Trophoblast cell (in vitro differentiated cells and primary cell): ENCODE data around the gene F2RL3.

Source experiments
- DNase-seq, 2 donors: peaks; one replicate each; pipeline ENCODE4 v3.0.0-alpha.2; 2016
- H2AFZ ChIP-seq: 2 replicates; pipeline ENCODE4 v1.6.1; 2013; ENCODE audit warnings: low read length, moderate library complexity, mild to moderate bottlenecking; ENCODE audit not compliant: insufficient read depth, poor library complexity
- H2AK5ac ChIP-seq: 2 replicates; pipeline ENCODE4 v1.6.1; 2013; ENCODE audit warnings: mild to moderate bottlenecking, low read length
- H2BK120ac ChIP-seq: 2 replicates; pipeline ENCODE4 v1.6.1; 2013; ENCODE audit warnings: low read length, mild to moderate bottlenecking, moderate library complexity; ENCODE audit not compliant: insufficient read depth, poor library complexity
- H2BK12ac ChIP-seq: 2 replicates; pipeline ENCODE4 v1.6.1; 2013; ENCODE audit warnings: mild to moderate bottlenecking, low read length, moderate library complexity
- H2BK5ac ChIP-seq: 2 replicates; pipeline ENCODE4 v1.6.1; 2013; ENCODE audit warnings: low read length, low read depth, moderate library complexity, mild to moderate bottlenecking; ENCODE audit not compliant: poor library complexity
- H3K14ac ChIP-seq: 2 replicates; pipeline ENCODE4 v1.6.1; 2013; ENCODE audit warnings: mild to moderate bottlenecking, low read length
- H3K18ac ChIP-seq: 2 replicates; pipeline ENCODE4 v1.6.1; 2013; ENCODE audit warnings: mild to moderate bottlenecking, low read length
- H3K23ac ChIP-seq: 2 replicates; pipeline ENCODE4 v1.6.1; 2013; ENCODE audit warnings: low read length
- H3K27ac ChIP-seq: 2 replicates; pipeline ENCODE4 v1.5.1; 2013; ENCODE audit warnings: low read depth, mild to moderate bottlenecking, inconsistent platforms, low read length, moderate library complexity
- H3K27me3 ChIP-seq: 2 replicates; pipeline ENCODE4 v1.6.1; 2013; ENCODE audit warnings: inconsistent platforms, mild to moderate bottlenecking, low read length, moderate library complexity; ENCODE audit not compliant: insufficient read depth
- H3K36me3 ChIP-seq, 2 experiments: 1 replicate in 1 of 2; 2 replicates in 1 of 2; pipeline ENCODE4 v1.6.1; 2013; ENCODE audit warnings: low read length in 2 of 2, mild to moderate bottlenecking in 2 of 2, moderate library complexity in 1 of 2; ENCODE audit not compliant: insufficient read depth in 2 of 2, control insufficient read depth in 1 of 2
- H3K4ac ChIP-seq: 2 replicates; pipeline ENCODE4 v1.6.1; 2013; ENCODE audit warnings: low read depth, mild to moderate bottlenecking, low read length, moderate library complexity
- H3K4me1 ChIP-seq, 2 experiments: 1 replicate in 1 of 2; 2 replicates in 1 of 2; pipeline ENCODE4 v1.6.1; 2013; ENCODE audit warnings: low read length in 2 of 2, mild to moderate bottlenecking in 2 of 2, moderate library complexity in 1 of 2; ENCODE audit not compliant: insufficient read depth in 2 of 2, control insufficient read depth in 1 of 2
- H3K4me2 ChIP-seq: 2 replicates; pipeline ENCODE4 v1.6.1; 2013; ENCODE audit warnings: inconsistent platforms, mild to moderate bottlenecking, low read length, moderate library complexity
- H3K4me3 ChIP-seq: 2 replicates; pipeline ENCODE4 v1.5.1; 2013; ENCODE audit warnings: mild to moderate bottlenecking, low read depth, low read length, inconsistent platforms
- H3K79me1 ChIP-seq: one replicate; pipeline ENCODE4 v1.6.1; 2013; ENCODE audit warnings: low read length
- H3K79me2 ChIP-seq: 2 replicates; pipeline ENCODE4 v1.6.1; 2013; ENCODE audit warnings: low read length, mild to moderate bottlenecking; ENCODE audit not compliant: control insufficient read depth, insufficient read depth, poor library complexity
- H3K9ac ChIP-seq: 2 replicates; pipeline ENCODE4 v1.6.1; 2013; ENCODE audit warnings: mild to moderate bottlenecking, low read length
- H3K9me3 ChIP-seq: 2 replicates; pipeline ENCODE4 v1.6.1; 2013; ENCODE audit warnings: low read depth, mild to moderate bottlenecking, control low read depth, inconsistent platforms, low read length; ENCODE audit not compliant: insufficient read depth
- H4K12ac ChIP-seq: 2 replicates; pipeline ENCODE4 v1.6.1; 2013; ENCODE audit warnings: low read depth, mild to moderate bottlenecking, low read length, moderate library complexity
- H4K8ac ChIP-seq: 2 replicates; pipeline ENCODE4 v1.6.1; 2013; ENCODE audit warnings: low read depth, mild to moderate bottlenecking, low read length, moderate library complexity
- H4K91ac ChIP-seq: one replicate; pipeline ENCODE4 v1.6.1; 2013; ENCODE audit warnings: low read depth, mild to moderate bottlenecking, low read length, moderate library complexity
- WGBS: extraction: QIAGEN DNeasy Blood & Tissue Kit; methylation state at CpG from one replicate; pipeline ENCODE4 v1.1.7; 2013; ENCODE audit warnings: missing lambda C conversion rate; ENCODE audit not compliant: insufficient read length, insufficient coverage; ENCODE audit errors: extremely low coverage; 5-methylcytosine and 5-hydroxymethylcytosine counted together

The F2RL3 gene

DNA sequence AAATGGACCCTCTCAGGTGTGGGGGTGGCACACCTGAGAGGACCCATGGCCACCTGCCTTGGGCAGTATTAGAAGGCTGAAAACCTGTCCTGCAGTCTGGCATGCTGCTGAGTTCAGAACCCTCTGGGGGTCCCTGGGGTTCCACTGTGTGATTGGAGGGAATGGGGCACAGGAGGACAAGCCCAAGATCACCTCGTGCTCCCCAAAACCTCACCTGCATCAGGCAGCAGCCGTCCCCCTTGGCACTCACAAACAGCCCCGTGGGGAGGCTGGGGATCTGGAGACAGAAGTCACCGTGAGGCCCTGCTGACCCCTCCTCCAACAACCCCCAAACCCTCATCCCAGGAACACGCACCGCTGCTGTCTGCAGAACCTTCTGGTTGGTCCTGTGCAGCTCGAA is 14.5 kb downstream of the F2RL3 start:
- no peak overlapping the region for H2BK12ac ChIP-seq
- DNase-seq, result no peak
- H3K9me3 ChIP-seq, result peaks cover 6% of the 10 kb centered on the region
- no peak overlapping the region for H4K8ac ChIP-seq
- H3K23ac ChIP-seq, result no peak overlapping the region
- no CpG with 5 or more reads among the region's 7 CpGs for WGBS
- no peak overlapping the region for H3K27ac ChIP-seq
- H3K79me2 ChIP-seq, result no peaks in the 10 kb centered on the region
- H4K91ac ChIP-seq, result no peak overlapping the region
- no peak overlapping the region for H4K12ac ChIP-seq
- no peaks in the 10 kb centered on the region for H3K36me3 ChIP-seq
- H3K4me1 ChIP-seq, result no peaks in the 10 kb centered on the region
- no peak overlapping the region for H3K18ac ChIP-seq
- H3K14ac ChIP-seq, result no peak overlapping the region
- no peaks in the 10 kb centered on the region for H3K79me1 ChIP-seq
- no peaks in the 10 kb centered on the region for H3K27me3 ChIP-seq
- no peak overlapping the region for H3K4me2 ChIP-seq
- no peak overlapping the region for H2AFZ ChIP-seq
- no peak overlapping the region for H3K4me3 ChIP-seq
- no peak overlapping the region for H3K9ac ChIP-seq
- H2BK120ac ChIP-seq, result no peak overlapping the region
- no peak overlapping the region for H2BK5ac ChIP-seq
- no peak overlapping the region for H2AK5ac ChIP-seq
- H3K4ac ChIP-seq, result no peak overlapping the region

DNA sequence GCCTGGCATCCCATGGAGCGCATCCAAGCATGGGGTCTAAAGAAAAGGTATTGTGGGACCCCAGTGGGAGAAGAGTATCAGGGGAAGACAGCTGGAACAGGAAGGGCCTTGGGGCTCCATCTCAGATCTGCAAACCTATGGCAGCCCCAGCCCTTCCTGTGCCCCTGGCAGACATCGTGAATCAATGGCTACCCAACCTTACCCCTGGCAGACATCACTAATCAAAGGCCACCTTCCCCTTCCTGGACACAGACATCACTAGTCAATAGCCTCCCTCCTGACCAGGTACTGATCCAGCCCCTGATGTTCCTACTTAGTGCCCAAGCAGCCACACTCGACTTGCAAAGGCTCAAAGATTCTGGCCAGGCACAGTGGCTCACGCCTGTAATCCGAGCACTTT is 15.8 kb downstream of the F2RL3 start:
- Histone ChIP-seq H3K14ac (no peak overlapping the region), H3K27ac (no peak overlapping the region), H4K91ac (no peak overlapping the region), H2BK120ac (no peak overlapping the region), H3K23ac (no peak overlapping the region), H3K27me3 (no peaks in the 10 kb centered on the region), H3K4me3 (no peak overlapping the region), H3K4me1 (no peaks in the 10 kb centered on the region), H4K8ac (no peak overlapping the region), H2BK5ac (no peak overlapping the region), H4K12ac (no peak overlapping the region), H2BK12ac (no peak overlapping the region), H3K79me2 (no peaks in the 10 kb centered on the region), H2AFZ (no peak overlapping the region), H3K9me3 (peaks cover 6% of the 10 kb centered on the region), H3K9ac (no peak overlapping the region), H3K79me1 (no peaks in the 10 kb centered on the region), H3K18ac (no peak overlapping the region), H2AK5ac (no peak overlapping the region), H3K4ac (no peak overlapping the region), H3K36me3 (no peaks in the 10 kb centered on the region), H3K4me2 (no peak overlapping the region)
- DNase-seq, result no peak
- no CpG with 5 or more reads among the region's 5 CpGs for WGBS

DNA sequence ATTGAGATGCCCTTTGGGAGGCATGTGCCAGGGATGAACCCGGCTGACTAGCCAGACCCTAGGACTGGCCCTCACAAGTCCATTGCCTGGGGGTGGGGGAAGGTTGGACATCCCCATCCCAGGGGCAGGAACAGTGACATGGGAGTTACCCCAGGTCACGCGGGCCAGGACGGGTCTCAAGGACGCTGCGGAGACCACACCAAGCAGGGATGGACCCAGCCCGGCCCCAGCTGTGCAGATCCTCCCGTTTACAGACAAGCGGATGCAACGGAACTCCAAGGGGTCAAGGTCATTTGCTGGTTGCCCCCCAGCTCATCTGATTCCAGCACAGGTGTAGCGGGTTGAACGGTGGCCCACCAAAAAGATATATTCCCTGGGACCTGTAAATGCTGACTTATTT is 20.0 kb downstream of the F2RL3 start:
- H3K4me1 ChIP-seq, result no peaks in the 10 kb centered on the region
- H2BK12ac ChIP-seq, result no peak overlapping the region
- no CpG with 5 or more reads among the region's 12 CpGs for WGBS
- no peak overlapping the region for H2AFZ ChIP-seq
- no peak overlapping the region for H3K18ac ChIP-seq
- H4K91ac ChIP-seq, result no peak overlapping the region
- H3K9ac ChIP-seq, result no peak overlapping the region
- no peak overlapping the region for H3K14ac ChIP-seq
- no peaks in the 10 kb centered on the region for H3K36me3 ChIP-seq
- peak overlapping the region; percentile 47 for H3K23ac ChIP-seq
- peaks cover 15% of the 10 kb centered on the region for H3K9me3 ChIP-seq
- no peak for DNase-seq
- no peak overlapping the region for H4K8ac ChIP-seq
- no peak overlapping the region for H3K4ac ChIP-seq
- no peak overlapping the region for H3K27ac ChIP-seq
- H3K4me2 ChIP-seq, result no peak overlapping the region
- no peaks in the 10 kb centered on the region for H3K79me2 ChIP-seq
- H3K4me3 ChIP-seq, result no peak overlapping the region
- no peak overlapping the region for H2BK5ac ChIP-seq
- H2BK120ac ChIP-seq, result no peak overlapping the region
- H2AK5ac ChIP-seq, result no peak overlapping the region
- H3K79me1 ChIP-seq, result no peaks in the 10 kb centered on the region
- H3K27me3 ChIP-seq, result peaks cover 2% of the 10 kb centered on the region
- no peak overlapping the region for H4K12ac ChIP-seq

DNA sequence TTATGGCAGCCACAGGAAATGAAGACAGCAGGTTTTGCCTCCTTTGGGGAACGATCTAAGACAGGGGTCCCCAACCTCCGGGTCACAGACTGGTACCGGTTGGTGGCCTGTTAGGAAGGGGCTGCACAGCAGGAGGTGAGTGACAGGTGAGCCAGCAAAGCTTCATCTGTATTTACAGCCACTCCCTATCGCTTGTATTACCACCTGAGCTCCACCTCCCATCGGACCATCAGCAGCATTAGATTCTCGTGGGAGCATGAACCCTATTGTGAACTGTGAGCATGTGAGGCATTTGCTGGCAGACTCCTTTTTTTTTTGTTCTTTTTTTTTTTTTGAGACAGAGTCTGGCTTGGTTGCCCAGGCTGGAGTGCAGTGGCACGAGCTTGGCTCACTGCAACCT is 22.2 kb downstream of the F2RL3 start:
- no peak overlapping the region for H3K4ac ChIP-seq
- H3K27ac ChIP-seq, result no peak overlapping the region
- H3K9ac ChIP-seq, result no peak overlapping the region
- no peak overlapping the region for H2BK12ac ChIP-seq
- no peak overlapping the region for H3K23ac ChIP-seq
- no peaks in the 10 kb centered on the region for H3K4me1 ChIP-seq
- H3K9me3 ChIP-seq, result peaks cover 23% of the 10 kb centered on the region
- no peak overlapping the region for H4K12ac ChIP-seq
- H2AFZ ChIP-seq, result no peak overlapping the region
- H3K4me2 ChIP-seq, result no peak overlapping the region
- no peak overlapping the region for H3K18ac ChIP-seq
- H3K79me2 ChIP-seq, result no peaks in the 10 kb centered on the region
- no CpG with 5 or more reads among the region's 7 CpGs for WGBS
- H3K36me3 ChIP-seq, result no peaks in the 10 kb centered on the region
- H3K27me3 ChIP-seq, result peaks cover 2% of the 10 kb centered on the region
- H4K8ac ChIP-seq, result no peak overlapping the region
- H3K4me3 ChIP-seq, result no peak overlapping the region
- no peak overlapping the region for H3K14ac ChIP-seq
- H2BK5ac ChIP-seq, result no peak overlapping the region
- no peaks in the 10 kb centered on the region for H3K79me1 ChIP-seq
- H2AK5ac ChIP-seq, result no peak overlapping the region
- no peak for DNase-seq
- no peak overlapping the region for H2BK120ac ChIP-seq
- H4K91ac ChIP-seq, result no peak overlapping the region
